B cell (primary cell): ENCODE results near the gene CTNNA3. TPM values are rescaled to one million over a fixed set of nuclear protein-coding genes. Genes with fewer than 3 reads are reported as not detected.

Experiments used
- ATAC-seq: fragments of 200-7000 bp; cut with Tn5 transposase; one replicate; pipeline ENCODE4 v1.10.0; 2021; ENCODE audit warnings: low read depth, mild to moderate bottlenecking, moderate number of reproducible peaks, moderate library complexity
- CTCF ChIA-PET: fragments of 350-600 bp; sonication (Branson Sonifier 250); formaldehyde crosslinking; loops from one replicate; lab custom pipeline; 2021; ENCODE audit warnings: antibody characterized with exemption, inconsistent platforms; lab: Charles Lee
- POLR2A ChIA-PET: fragments of 350-600 bp; sonication (Branson Sonifier 250); formaldehyde crosslinking; loops from one replicate; lab custom pipeline; 2021; ENCODE audit warnings: antibody characterized with exemption; lab: Charles Lee
- DNase-seq: peaks from one replicate; pipeline ENCODE4 v3.0.0; 2013
- H2AFZ ChIP-seq: 2 replicates; pipeline ENCODE4 v1.6.1; 2012; ENCODE audit warnings: mild to moderate bottlenecking, low read depth, low read length; ENCODE audit not compliant: insufficient read depth, poor library complexity, severe bottlenecking
- H3K27ac ChIP-seq, 2 donors: 1 replicate in 1 of 2; 2 replicates in 1 of 2; pipeline ENCODE4 v1.5.1; 2012 to 2013; ENCODE audit warnings: low read length in 2 of 2, mild to moderate bottlenecking in 2 of 2, moderate library complexity in 1 of 2
- H3K27me3 ChIP-seq, 4 experiments: fragments of 200-600 bp in 1 of 4; sonication (generic) in 1 of 4; replicated peaks in 1 of 4; 1 replicate in 2 of 4; 2 replicates in 2 of 4; pipeline versions ENCODE4 v1.6.1 to v1.7.0; 2013 to 2016; ENCODE audit warnings: low read length in 3 of 4, mild to moderate bottlenecking in 2 of 4, mixed read lengths in 1 of 4, moderate library complexity in 1 of 4; ENCODE audit not compliant: insufficient read depth in 4 of 4, control insufficient read depth in 3 of 4; ENCODE audit errors: control extremely low read depth in 1 of 4
- H3K36me3 ChIP-seq, 2 experiments: replicated peaks in 1 of 2; 1 replicate in 1 of 2; 2 replicates in 1 of 2; pipeline versions ENCODE4 v1.6.1 to v1.7.1; 2013; ENCODE audit warnings: low read length in 1 of 2; ENCODE audit not compliant: insufficient read depth in 2 of 2, control insufficient read depth in 1 of 2; ENCODE audit errors: control extremely low read depth in 1 of 2, extremely low read depth in 1 of 2
- H3K4me1 ChIP-seq, 2 donors: fragments of 200-600 bp in 1 of 2; sonication (generic) in 1 of 2; 1 replicate in 1 of 2; 2 replicates in 1 of 2; pipeline versions ENCODE4 v1.5.1 to v1.6.1; 2013 to 2017; ENCODE audit warnings: low read length in 2 of 2; ENCODE audit not compliant: control insufficient read depth in 2 of 2, insufficient read depth in 2 of 2
- H3K4me2 ChIP-seq: replicated peaks from 2 replicates; pipeline ENCODE3; 2012; ENCODE audit warnings: mild to moderate bottlenecking, low read depth, low read length; ENCODE audit not compliant: poor library complexity, severe bottlenecking
- H3K4me3 ChIP-seq, 5 experiments: fragments of 200-600 bp in 1 of 5; sonication (generic) in 1 of 5; 1 replicate in 3 of 5; 2 replicates in 2 of 5; pipeline versions ENCODE4 v1.5.1 to v1.7.0; 2011 to 2016; ENCODE audit warnings: low read length in 4 of 5, mild to moderate bottlenecking in 4 of 5, low read depth in 2 of 5, control low read depth in 1 of 5, moderate library complexity in 1 of 5; ENCODE audit not compliant: insufficient read depth in 1 of 5; ENCODE audit errors: control extremely low read depth in 1 of 5, extremely low read depth in 1 of 5
- H3K79me2 ChIP-seq: fragments of 200-600 bp; sonication (generic); one replicate; pipeline ENCODE4 v1.6.0; 2016; ENCODE audit warnings: low read length; ENCODE audit not compliant: control insufficient read depth, insufficient read depth
- H3K9ac ChIP-seq: fragments of 200-600 bp; sonication (generic); 2 replicates; pipeline ENCODE4 v1.6.1; 2017; ENCODE audit warnings: mild to moderate bottlenecking, low read length, moderate library complexity
- H3K9me3 ChIP-seq, 3 donors: one replicate each; pipeline versions ENCODE4 v1.6.1 to v1.7.1; 2013; ENCODE audit warnings: low read length in 2 of 3; ENCODE audit not compliant: control insufficient read depth in 2 of 3, insufficient read depth in 1 of 3; ENCODE audit errors: control extremely low read depth in 1 of 3
- H4K20me1 ChIP-seq: 2 replicates; pipeline ENCODE4 v1.6.0; 2012; ENCODE audit warnings: mild to moderate bottlenecking, low read length; ENCODE audit not compliant: insufficient read depth, control insufficient read depth, poor library complexity, severe bottlenecking
- H3K27ac Mint-ChIP-seq: one replicate; pipeline ENCODE4 v1.8.0; 2021; ENCODE audit warnings: mixed read lengths
- H3K27me3 Mint-ChIP-seq: one replicate; pipeline ENCODE4 v1.8.0; 2021; ENCODE audit warnings: mixed read lengths
- H3K4me1 Mint-ChIP-seq: one replicate; pipeline ENCODE4 v1.8.0; 2021; ENCODE audit warnings: mixed read lengths
- H3K4me3 Mint-ChIP-seq: one replicate; pipeline ENCODE4 v1.8.0; 2021; ENCODE audit warnings: mixed read lengths
- H3K9me3 Mint-ChIP-seq: one replicate; pipeline ENCODE4 v1.8.0; 2022; ENCODE audit warnings: mixed read lengths; ENCODE audit not compliant: insufficient read depth
- EZH2 ChIP-seq: IDR thresholded peaks from 2 replicates; pipeline ENCODE4 v1.6.1; 2012; ENCODE audit warnings: borderline replicate concordance, low read depth, mild to moderate bottlenecking, moderate library complexity, low read length; ENCODE audit not compliant: insufficient read depth, poor library complexity, severe bottlenecking
- WGBS: methylation state at CpG from one replicate; pipeline ENCODE4 v1.1.5; 2013; ENCODE audit warnings: missing lambda C conversion rate; ENCODE audit not compliant: insufficient coverage; 5-methylcytosine and 5-hydroxymethylcytosine counted together
- intact Hi-C: fragments of 100-400 bp; cut with micrococcal nuclease; formaldehyde crosslinking; loops from one replicate; pipeline ENCODE4 v1.10.0; 2022
- polyA plus RNA-seq: library from polyadenylated mRNA; depleted of rRNA; stranded (reverse); fragments of >200 nt; gene quantifications from 2 replicates; pipeline ENCODE4 v1.2.3, GENCODE V29; 2012
- total RNA-seq, 2 donors: library from RNA; stranded (reverse); fragments of 120-200 nt in 1 of 2; gene quantifications; 1 replicate in 1 of 2; 2 replicates in 1 of 2; pipeline versions ENCODE4 v1.2.3 to v1.2.4, GENCODE V29; 2013 to 2022
- TF ChIP-seq, protein P1 (sequence below): fragments of 200-600 bp; IDR thresholded peaks from one replicate; pipeline ENCODE4 v1.8.0; 2022; ENCODE audit warnings: antibody characterized with exemption, mild to moderate bottlenecking

The CTNNA3 gene
- total and polyA plus RNA-seq, 2 donors (not counting 1 experiment from before 2014, with no cell fraction given) = 0.01 TPM; not detected in 1

DNA sequence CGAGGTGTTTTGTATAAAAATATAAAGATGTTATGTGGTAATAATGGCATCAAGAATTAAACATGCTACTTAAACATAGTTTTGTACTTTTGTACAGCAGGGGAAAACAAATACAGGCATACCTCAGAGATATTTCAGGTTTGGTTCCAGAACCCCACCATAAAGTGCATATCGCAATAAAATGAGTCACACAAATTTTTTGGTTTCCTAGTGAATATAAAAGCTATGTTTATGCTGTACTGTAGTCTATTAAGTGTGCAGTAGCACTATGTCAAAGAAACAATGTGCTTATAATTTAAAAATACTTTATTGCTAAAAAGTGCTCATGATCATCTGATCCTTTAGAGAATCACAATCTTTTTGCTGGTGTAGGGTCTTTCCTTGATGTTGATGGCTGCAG, 752.4 kb downstream of the CTNNA3 start:
- Histone ChIP-seq H3K4me1 (no peaks in the 10 kb centered on the region), H3K27me3 (no peaks in the 10 kb centered on the region), H3K9me3 (no peaks in the 10 kb centered on the region), H4K20me1 (no peaks in the 10 kb centered on the region), H3K27ac (no peak overlapping the region), H3K4me3 (no peak overlapping the region), H3K4me2 (no peak overlapping the region), H3K9ac (no peak overlapping the region), H3K36me3 (no peaks in the 10 kb centered on the region), H2AFZ (no peak overlapping the region), H3K79me2 (no peaks in the 10 kb centered on the region)
- ChIA-PET POLR2A (no interaction called here), CTCF (interaction anchor here (0.9 kb wide), 1 partner anchor 17 kb away, joined by 4 read pairs; no protein-coding TSS in a partner anchor)
- Mint-ChIP-seq H3K4me3 (no peak overlapping the region), H3K27me3 (no peaks in the 10 kb centered on the region), H3K27ac (no peak overlapping the region), H3K9me3 (no peaks in the 10 kb centered on the region), H3K4me1 (no peaks in the 10 kb centered on the region)
- WGBS = no CpG with 5 or more reads among the region's 2 CpGs
- no peak for DNase-seq
- TF ChIP-seq, protein P1, sequence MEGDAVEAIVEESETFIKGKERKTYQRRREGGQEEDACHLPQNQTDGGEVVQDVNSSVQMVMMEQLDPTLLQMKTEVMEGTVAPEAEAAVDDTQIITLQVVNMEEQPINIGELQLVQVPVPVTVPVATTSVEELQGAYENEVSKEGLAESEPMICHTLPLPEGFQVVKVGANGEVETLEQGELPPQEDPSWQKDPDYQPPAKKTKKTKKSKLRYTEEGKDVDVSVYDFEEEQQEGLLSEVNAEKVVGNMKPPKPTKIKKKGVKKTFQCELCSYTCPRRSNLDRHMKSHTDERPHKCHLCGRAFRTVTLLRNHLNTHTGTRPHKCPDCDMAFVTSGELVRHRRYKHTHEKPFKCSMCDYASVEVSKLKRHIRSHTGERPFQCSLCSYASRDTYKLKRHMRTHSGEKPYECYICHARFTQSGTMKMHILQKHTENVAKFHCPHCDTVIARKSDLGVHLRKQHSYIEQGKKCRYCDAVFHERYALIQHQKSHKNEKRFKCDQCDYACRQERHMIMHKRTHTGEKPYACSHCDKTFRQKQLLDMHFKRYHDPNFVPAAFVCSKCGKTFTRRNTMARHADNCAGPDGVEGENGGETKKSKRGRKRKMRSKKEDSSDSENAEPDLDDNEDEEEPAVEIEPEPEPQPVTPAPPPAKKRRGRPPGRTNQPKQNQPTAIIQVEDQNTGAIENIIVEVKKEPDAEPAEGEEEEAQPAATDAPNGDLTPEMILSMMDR = no peak
- no peak for TF ChIP-seq EZH2
- ATAC-seq = no peak
- intact Hi-C loops = no loop called here

DNA sequence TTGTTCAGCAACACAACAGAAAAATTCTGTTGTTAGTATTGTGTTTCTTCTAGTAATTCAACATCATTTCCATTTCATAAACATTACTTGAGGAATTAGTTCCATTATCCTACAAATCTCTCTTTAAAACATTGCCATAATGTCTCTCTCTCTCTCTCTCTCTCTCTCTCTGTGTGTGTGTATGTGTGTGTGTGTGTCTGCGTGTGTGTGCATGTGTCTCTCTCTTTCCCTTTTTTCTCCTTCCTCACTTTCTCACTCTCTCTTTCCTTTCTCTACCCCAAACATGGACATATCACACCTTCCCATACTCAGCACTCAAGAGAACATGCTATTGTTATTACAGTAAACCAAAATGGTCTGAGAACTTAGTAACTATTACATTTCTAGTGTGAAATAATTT, 753.6 kb downstream of the CTNNA3 start:
- Mint-ChIP-seq H3K4me3 (no peak overlapping the region), H3K27ac (no peak overlapping the region), H3K9me3 (no peaks in the 10 kb centered on the region), H3K4me1 (no peaks in the 10 kb centered on the region), H3K27me3 (no peaks in the 10 kb centered on the region)
- Histone ChIP-seq H3K9ac (no peak overlapping the region), H3K36me3 (no peaks in the 10 kb centered on the region), H3K27ac (no peak overlapping the region), H3K4me1 (no peaks in the 10 kb centered on the region), H4K20me1 (no peaks in the 10 kb centered on the region), H3K9me3 (no peaks in the 10 kb centered on the region), H3K79me2 (no peaks in the 10 kb centered on the region), H3K4me2 (no peak overlapping the region), H3K4me3 (no peak overlapping the region), H3K27me3 (no peaks in the 10 kb centered on the region), H2AFZ (no peak overlapping the region)
- intact Hi-C loops = no loop called here
- DNase-seq (no peak), ATAC-seq (no peak)
- POLR2A ChIA-PET = no interaction called here
- WGBS = no CpG with 5 or more reads among the region's 1 CpG
- no peak for TF ChIP-seq EZH2
- TF ChIP-seq, protein P1 = no peak
- CTCF ChIA-PET = interaction anchor here (0.9 kb wide), 1 partner anchor 16 kb away, joined by 4 read pairs; no protein-coding TSS in a partner anchor
